ENCODE results near the gene CEND1.

Gene CEND1

GRCh38 chr11:786235-787083 is 3.4 kb downstream of the CEND1 start:
- TF ChIP-seq, protein P1, sequence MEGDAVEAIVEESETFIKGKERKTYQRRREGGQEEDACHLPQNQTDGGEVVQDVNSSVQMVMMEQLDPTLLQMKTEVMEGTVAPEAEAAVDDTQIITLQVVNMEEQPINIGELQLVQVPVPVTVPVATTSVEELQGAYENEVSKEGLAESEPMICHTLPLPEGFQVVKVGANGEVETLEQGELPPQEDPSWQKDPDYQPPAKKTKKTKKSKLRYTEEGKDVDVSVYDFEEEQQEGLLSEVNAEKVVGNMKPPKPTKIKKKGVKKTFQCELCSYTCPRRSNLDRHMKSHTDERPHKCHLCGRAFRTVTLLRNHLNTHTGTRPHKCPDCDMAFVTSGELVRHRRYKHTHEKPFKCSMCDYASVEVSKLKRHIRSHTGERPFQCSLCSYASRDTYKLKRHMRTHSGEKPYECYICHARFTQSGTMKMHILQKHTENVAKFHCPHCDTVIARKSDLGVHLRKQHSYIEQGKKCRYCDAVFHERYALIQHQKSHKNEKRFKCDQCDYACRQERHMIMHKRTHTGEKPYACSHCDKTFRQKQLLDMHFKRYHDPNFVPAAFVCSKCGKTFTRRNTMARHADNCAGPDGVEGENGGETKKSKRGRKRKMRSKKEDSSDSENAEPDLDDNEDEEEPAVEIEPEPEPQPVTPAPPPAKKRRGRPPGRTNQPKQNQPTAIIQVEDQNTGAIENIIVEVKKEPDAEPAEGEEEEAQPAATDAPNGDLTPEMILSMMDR (conservative IDR thresholded peaks at IDR 0.05) = no peak
- no peak for TF ChIP-seq ZFX (IDR thresholded peaks at IDR 0.05)

GRCh38 chr11:783581-784015 is 6.3 kb downstream of the CEND1 start:
- no peak for TF ChIP-seq ZFX (IDR thresholded peaks at IDR 0.05)
- TF ChIP-seq, protein P1 (conservative IDR thresholded peaks at IDR 0.05) = no peak
- no peak overlapping the region for H3K27ac ChIP-seq

More at GRCh38 chr11:786235-787083, 3.4 kb downstream of the CEND1 start:
- H3K27ac ChIP-seq = no peak overlapping the region

DNA sequence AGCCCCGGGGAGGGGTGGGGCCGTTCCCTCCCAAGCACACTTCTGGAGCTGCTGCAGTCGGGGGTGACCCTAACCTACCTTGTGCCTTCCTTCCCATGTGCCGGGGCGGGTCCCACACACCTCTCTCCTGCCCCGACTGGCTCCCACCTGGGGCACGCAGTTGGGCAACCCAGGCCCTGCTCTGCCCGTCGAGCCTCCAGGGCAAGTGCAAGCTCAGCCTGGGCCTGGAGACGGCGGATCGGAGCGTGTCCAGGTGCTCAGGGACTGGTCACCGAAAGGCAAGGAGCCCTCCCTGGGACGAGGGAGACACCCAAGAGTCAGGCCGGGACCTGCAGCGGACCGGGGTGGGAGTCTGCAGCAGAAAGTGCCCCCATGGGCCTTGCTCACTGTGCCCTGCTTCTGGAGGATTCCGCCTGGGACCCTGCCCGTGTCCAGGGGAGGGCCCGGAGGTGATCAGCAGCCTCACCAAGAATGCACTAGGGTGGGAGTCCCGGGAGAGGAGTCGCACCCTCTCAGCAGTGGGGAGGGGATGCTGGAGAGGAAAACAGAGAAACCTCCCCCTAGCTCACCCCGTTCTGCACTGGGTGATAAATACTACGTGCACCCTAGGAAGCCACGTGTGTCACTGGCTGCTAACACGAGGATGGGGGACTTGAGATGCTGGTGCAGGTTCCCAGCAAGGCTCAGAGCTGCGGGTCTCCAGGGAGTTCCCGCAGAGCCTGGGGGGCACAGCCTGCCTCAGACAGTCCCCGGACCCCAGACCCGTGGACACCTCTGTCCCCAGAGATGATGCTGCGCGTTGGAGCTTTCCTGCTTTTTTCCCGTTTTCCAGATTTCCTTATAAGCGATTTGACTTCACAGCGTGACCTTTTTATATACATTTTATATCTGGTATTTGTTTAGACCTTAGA is 7.4 kb downstream of the CEND1 start:
- no peak overlapping the region for H3K27ac ChIP-seq
- TF ChIP-seq, protein P1 (conservative IDR thresholded peaks at IDR 0.05) = no peak
- TF ChIP-seq ZFX (IDR thresholded peaks at IDR 0.05) = no peak

DNA sequence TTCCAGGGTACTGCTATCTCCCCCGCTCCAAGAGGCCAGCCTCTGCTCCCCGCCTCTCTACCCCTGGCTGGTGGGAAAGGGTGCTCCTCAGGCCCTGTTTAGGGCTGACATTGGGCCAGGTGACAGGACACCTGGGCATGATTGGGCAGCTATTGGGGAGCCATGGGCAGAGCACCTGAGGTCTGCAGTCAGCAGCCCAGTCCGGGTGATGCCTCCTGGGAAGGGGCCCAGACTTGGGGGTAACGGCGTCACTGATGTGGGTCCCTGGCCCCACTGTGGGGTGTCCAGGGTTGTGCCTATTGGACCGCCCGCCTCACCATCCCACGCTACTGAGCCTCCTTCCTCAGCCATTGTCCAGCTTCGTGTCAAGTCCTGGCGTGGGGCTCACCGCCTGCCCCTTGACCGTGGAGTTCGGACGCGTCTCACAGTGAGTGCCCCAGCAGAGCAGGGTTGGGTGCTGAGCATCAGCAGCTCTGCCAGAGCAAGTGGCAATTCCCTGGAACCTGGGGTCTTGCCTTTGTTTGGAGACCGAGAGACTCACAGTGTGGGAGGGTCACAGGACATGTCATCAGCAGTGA is 9.8 kb downstream of the CEND1 start:
- TF ChIP-seq, protein P1 (conservative IDR thresholded peaks at IDR 0.05) = no peak
- TF ChIP-seq ZFX (IDR thresholded peaks at IDR 0.05) = no peak
- H3K27ac ChIP-seq = no peak overlapping the region

DNA sequence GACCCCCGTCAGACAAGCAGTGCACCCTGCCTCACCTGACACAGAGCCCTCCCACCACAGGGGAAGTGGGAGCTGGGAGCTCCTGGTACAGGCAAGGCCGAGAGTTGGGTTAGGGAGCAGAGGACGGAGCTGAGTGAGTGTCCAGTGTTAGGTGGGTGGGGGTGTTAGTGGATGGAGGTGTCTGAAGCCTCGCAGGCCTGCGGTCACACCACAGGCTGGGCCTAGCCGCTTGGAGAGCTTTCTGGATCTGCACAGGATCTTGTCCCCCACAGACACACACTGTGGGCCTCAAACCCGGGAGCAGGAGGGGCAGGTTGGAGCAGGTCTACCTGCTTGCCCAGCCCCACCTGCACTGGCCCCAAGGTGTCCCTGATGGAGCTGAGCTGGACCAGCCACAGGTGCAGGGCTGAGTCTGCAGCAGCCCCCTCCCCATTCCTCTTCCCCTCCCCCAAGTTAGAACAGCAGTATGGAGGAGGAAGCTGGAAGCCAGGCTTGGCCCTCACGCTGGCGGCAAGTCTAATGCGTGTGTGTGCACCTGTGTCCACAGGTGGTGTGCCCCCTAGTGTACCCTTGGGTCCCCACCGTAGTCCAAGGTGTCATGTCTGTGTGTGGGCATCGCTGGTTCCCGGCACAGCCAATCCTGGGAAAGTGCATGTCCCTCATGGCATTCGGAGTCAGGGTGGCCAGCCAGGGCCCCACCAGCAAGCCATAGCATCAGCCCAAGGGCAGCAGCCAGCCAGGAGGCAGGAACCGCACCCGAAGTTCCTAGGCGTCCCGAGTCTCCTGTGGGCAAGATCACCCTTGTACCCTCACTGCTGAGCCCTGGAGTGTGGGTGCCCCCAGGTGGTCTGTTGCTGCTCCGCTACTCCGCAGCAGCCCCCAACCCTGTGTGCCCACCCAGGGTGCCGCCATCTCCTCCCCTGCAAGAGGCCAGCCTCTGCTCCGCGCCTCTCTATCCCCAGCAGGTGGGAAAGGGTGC is 10.6 kb downstream of the CEND1 start:
- no peak for TF ChIP-seq ZFX (IDR thresholded peaks at IDR 0.05)
- TF ChIP-seq, protein P1 (conservative IDR thresholded peaks at IDR 0.05) = no peak
- no peak overlapping the region; the same call in 1 of the 2 replicates for H3K27ac ChIP-seq

Data from C4-2B (cell line).